Tibial nerve (tissue), 3 donors: ENCODE results near the gene CCDC92.

Source experiments
- POLR2A ChIP-seq, 2 donors: fragments of 450-650 bp; IDR thresholded peaks; one replicate each; pipeline ENCODE4 v1.6.1; 2017; ENCODE audit warnings: antibody characterized with exemption in 2 of 2, mild to moderate bottlenecking in 2 of 2, moderate library complexity in 2 of 2
- TF ChIP-seq, protein P1 (sequence below), 5 experiments: fragments of 200-600 bp in 3 of 5; fragments of 450-650 bp in 2 of 5; sonication (generic) in 3 of 5; IDR thresholded peaks; one replicate each; pipeline ENCODE4 v1.5.1; 2016 to 2019; ENCODE audit warnings: antibody characterized with exemption in 5 of 5, mild to moderate bottlenecking in 3 of 5, moderate library complexity in 2 of 5

DNA sequence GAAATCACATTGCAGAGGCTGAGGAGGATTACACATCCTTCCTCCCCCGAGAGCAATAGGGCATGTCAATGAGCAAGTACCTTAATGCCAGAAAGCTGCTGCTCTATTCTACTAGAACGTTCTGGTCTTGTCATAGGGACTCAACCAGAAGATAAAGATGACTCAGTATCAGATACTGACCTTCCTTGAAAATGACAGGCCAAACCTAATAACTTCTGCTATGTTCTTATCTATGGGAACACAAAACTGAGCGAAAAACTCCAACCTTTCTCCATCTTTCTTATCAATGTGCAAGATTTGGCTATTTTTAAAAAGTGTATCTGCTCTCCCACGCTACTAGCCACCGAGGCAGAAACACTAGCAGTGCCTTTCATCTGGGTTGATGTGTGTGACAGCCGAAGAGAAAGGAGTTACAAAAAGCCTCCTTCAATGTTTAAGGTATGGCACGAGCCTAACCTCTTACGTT is 5.5 kb downstream of the CCDC92 start:
- no peak for TF ChIP-seq POLR2A (IDR thresholded peaks at IDR 0.05)
- TF ChIP-seq, protein P1, sequence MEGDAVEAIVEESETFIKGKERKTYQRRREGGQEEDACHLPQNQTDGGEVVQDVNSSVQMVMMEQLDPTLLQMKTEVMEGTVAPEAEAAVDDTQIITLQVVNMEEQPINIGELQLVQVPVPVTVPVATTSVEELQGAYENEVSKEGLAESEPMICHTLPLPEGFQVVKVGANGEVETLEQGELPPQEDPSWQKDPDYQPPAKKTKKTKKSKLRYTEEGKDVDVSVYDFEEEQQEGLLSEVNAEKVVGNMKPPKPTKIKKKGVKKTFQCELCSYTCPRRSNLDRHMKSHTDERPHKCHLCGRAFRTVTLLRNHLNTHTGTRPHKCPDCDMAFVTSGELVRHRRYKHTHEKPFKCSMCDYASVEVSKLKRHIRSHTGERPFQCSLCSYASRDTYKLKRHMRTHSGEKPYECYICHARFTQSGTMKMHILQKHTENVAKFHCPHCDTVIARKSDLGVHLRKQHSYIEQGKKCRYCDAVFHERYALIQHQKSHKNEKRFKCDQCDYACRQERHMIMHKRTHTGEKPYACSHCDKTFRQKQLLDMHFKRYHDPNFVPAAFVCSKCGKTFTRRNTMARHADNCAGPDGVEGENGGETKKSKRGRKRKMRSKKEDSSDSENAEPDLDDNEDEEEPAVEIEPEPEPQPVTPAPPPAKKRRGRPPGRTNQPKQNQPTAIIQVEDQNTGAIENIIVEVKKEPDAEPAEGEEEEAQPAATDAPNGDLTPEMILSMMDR (IDR thresholded peaks at IDR 0.05), result no peak
